Measurements from ENCODE around the gene LGR4. TPM values are rescaled to one million over a fixed set of nuclear protein-coding genes. Genes with fewer than 3 reads are reported as not detected.

LGR4 gene
- total and polyA plus RNA-seq, 10 of the 15 experiments (the other 5 are each of a cell fraction or from before 2014, with no cell fraction given): under 0.01 to 0.64 (median 0.04) TPM; not detected in 5

- ChIA-PET SMC1A (ENCODE audit: uncharacterized antibody, unreplicated experiment) (interaction anchor here (2.2 kb wide), 1 partner anchor 19 kb away, joined by 5 read pairs; no protein-coding TSS in a partner anchor), CTCF (interaction anchor here (0.6 to 2.5 kb wide), 5 partner anchors 9 to 282 kb away, joined by 3 to 6 read pairs (median 3); no protein-coding TSS in a partner anchor), POLR2A (no interaction called here), RAD21 (ENCODE audit: unreplicated experiment) (no interaction called here)
- no peak overlapping the region for H3K27ac ChIP-seq (ENCODE audit: control insufficient read depth, insufficient read depth)
- DNase-seq (ENCODE audit: low read depth, low spot score): no peak
- H3K9ac ChIP-seq (ENCODE audit: control insufficient read depth, insufficient read depth, low read length): no peak overlapping the region
- no peak overlapping the region for H3K4me2 ChIP-seq (ENCODE audit: control insufficient read depth, insufficient read depth)
- no peaks in the 10 kb centered on the region for H3K79me2 ChIP-seq (ENCODE audit: control insufficient read depth, insufficient read depth, low read length)
- 0 out of 2 replicates have a peak, but pooled peaks cover under 1% of the 10 kb centered on the region for H3K4me1 ChIP-seq (ENCODE audit: control insufficient read depth, insufficient read depth, low read length)
- peaks cover under 1 to 3% of the 10 kb centered on the region in 2 experiments; a peak in 1 of 4 replicates for H3K27me3 ChIP-seq (replicated peaks in 1 of 2; ENCODE audit: control insufficient read depth in 2 of 2, insufficient read depth in 2 of 2, low read length in 1 of 2)
- no peak for FAIRE-seq
- ATAC-seq: no peak
- WGBS (ENCODE audit: insufficient coverage, insufficient replicate concordance, low lambda C conversion rate, missing lambda C conversion rate): 65% methylated on average over 1 of the region's 1 CpG
- BruUV-seq (replicated peaks): no TSS peak
- H3K4me3 ChIP-seq: no peak overlapping the region
- no peaks in the 10 kb centered on the region for H4K20me1 ChIP-seq (ENCODE audit: control insufficient read depth, insufficient read depth)
- H3K9me3 ChIP-seq (replicated peaks; ENCODE audit: control insufficient read depth, insufficient read depth, low read length): no peaks in the 10 kb centered on the region
- no peak overlapping the region for H2AFZ ChIP-seq (ENCODE audit: control insufficient read depth, low read depth, low read length)
- TF ChIP-seq ZBTB33 (IDR thresholded peaks at IDR 0.05) (no peak), CEBPB (IDR thresholded peaks at IDR 0.05; ENCODE audit: borderline replicate concordance in 1 of 2, low read depth in 2 of 2, low read length in 2 of 2) (no peak), E2F4 (IDR thresholded peaks at IDR 0.05; ENCODE audit: low read depth, low read length) (no peak), PBX3 (IDR thresholded peaks at IDR 0.05; ENCODE audit: insufficient replicate concordance, low read depth, low read length) (no peak), PML (IDR thresholded peaks at IDR 0.05; ENCODE audit: low read length) (no peak), MXI1 (IDR thresholded peaks at IDR 0.05; ENCODE audit: low read depth, low read length) (no peak)
- TF ChIP-seq, protein P1, sequence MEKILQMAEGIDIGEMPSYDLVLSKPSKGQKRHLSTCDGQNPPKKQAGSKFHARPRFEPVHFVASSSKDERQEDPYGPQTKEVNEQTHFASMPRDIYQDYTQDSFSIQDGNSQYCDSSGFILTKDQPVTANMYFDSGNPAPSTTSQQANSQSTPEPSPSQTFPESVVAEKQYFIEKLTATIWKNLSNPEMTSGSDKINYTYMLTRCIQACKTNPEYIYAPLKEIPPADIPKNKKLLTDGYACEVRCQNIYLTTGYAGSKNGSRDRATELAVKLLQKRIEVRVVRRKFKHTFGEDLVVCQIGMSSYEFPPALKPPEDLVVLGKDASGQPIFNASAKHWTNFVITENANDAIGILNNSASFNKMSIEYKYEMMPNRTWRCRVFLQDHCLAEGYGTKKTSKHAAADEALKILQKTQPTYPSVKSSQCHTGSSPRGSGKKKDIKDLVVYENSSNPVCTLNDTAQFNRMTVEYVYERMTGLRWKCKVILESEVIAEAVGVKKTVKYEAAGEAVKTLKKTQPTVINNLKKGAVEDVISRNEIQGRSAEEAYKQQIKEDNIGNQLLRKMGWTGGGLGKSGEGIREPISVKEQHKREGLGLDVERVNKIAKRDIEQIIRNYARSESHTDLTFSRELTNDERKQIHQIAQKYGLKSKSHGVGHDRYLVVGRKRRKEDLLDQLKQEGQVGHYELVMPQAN (conservative IDR thresholded peaks at IDR 0.05): no peak
- in situ Hi-C loops (cut with MboI): no loop called here
- no peaks in the 10 kb centered on the region for H3K36me3 ChIP-seq (ENCODE audit: control insufficient read depth in 2 of 2, insufficient read depth in 2 of 2, low read length in 1 of 2)
- intact Hi-C loops (cut with micrococcal nuclease; ENCODE audit: unreplicated experiment): no loop called here
Measured at GRCh38 chr11:27466363-27466762, 6.2 kb downstream of the LGR4 start.

All from GM12878 (cell line).